Neuronal stem cell (in vitro differentiated cells): ENCODE results near the gene COG6.
A peak's percentile ranks its signal among the peaks of the same experiment; 100 is the strongest.

Experiments used
- DNase-seq: peaks from one replicate; pipeline ENCODE4 v3.0.0-alpha.2; 2013; ENCODE audit warnings: low spot score
- H2AFZ ChIP-seq: one replicate; pipeline ENCODE4 v1.6.1; 2013; ENCODE audit warnings: mild to moderate bottlenecking, low read length, inconsistent platforms
- H2AK5ac ChIP-seq: 2 replicates; pipeline ENCODE4 v1.6.1; 2013; ENCODE audit warnings: low read depth, mild to moderate bottlenecking, inconsistent platforms, low read length, moderate library complexity, mixed read lengths
- H2BK120ac ChIP-seq: 2 replicates; pipeline ENCODE4 v1.6.1; 2013; ENCODE audit warnings: low read depth, mild to moderate bottlenecking, inconsistent platforms, low read length, moderate library complexity, mixed read lengths
- H2BK12ac ChIP-seq: one replicate; pipeline ENCODE4 v1.6.1; 2013; ENCODE audit warnings: low read length, inconsistent platforms
- H2BK15ac ChIP-seq: 2 replicates; pipeline ENCODE4 v1.6.1; 2013; ENCODE audit warnings: mild to moderate bottlenecking, low read length, inconsistent platforms, mixed read lengths
- H2BK5ac ChIP-seq: one replicate; pipeline ENCODE4 v1.6.1; 2013; ENCODE audit warnings: inconsistent platforms, mild to moderate bottlenecking, low read length, moderate library complexity
- H3K14ac ChIP-seq: one replicate; pipeline ENCODE4 v1.6.1; 2013; ENCODE audit warnings: low read length, inconsistent platforms
- H3K18ac ChIP-seq: 2 replicates; pipeline ENCODE4 v1.6.1; 2013; ENCODE audit warnings: low read length, inconsistent platforms
- H3K23ac ChIP-seq: 2 replicates; pipeline ENCODE4 v1.6.1; 2013; ENCODE audit warnings: low read depth, mild to moderate bottlenecking, mixed read lengths, low read length, inconsistent platforms; ENCODE audit not compliant: poor library complexity
- H3K27ac ChIP-seq: replicated peaks from 3 replicates; pipeline ENCODE4 v1.5.1; 2013; ENCODE audit warnings: low read length, inconsistent platforms
- H3K27me3 ChIP-seq, 3 experiments: 2 replicates each; pipeline ENCODE4 v1.6.1; 2013; ENCODE audit warnings: low read length in 3 of 3, mild to moderate bottlenecking in 2 of 3, inconsistent platforms in 1 of 3, low read depth in 1 of 3, mixed read lengths in 1 of 3, moderate library complexity in 1 of 3; ENCODE audit not compliant: control insufficient read depth in 3 of 3, insufficient read depth in 3 of 3
- H3K36me3 ChIP-seq, 2 donors: replicated peaks in 1 of 2; 2 replicates each; pipeline ENCODE4 v1.6.1; 2013; ENCODE audit warnings: low read length in 2 of 2; ENCODE audit not compliant: control insufficient read depth in 2 of 2, insufficient read depth in 2 of 2
- H3K4ac ChIP-seq: 2 replicates; pipeline ENCODE4 v1.6.1; 2013; ENCODE audit warnings: inconsistent platforms, mild to moderate bottlenecking, low read length, moderate library complexity
- H3K4me1 ChIP-seq, 2 donors: 1 replicate in 1 of 2; 2 replicates in 1 of 2; pipeline ENCODE4 v1.6.1; 2013; ENCODE audit warnings: low read length in 2 of 2, low read depth in 1 of 2; ENCODE audit not compliant: control insufficient read depth in 2 of 2, insufficient read depth in 1 of 2
- H3K4me2 ChIP-seq: one replicate; pipeline ENCODE4 v1.6.1; 2013; ENCODE audit warnings: mild to moderate bottlenecking, low read length, inconsistent platforms; ENCODE audit not compliant: insufficient read depth, poor library complexity, severe bottlenecking
- H3K4me3 ChIP-seq, 2 donors: 2 replicates each; pipeline ENCODE4 v1.5.1; 2013; ENCODE audit warnings: low read length in 2 of 2, mild to moderate bottlenecking in 2 of 2, inconsistent platforms in 1 of 2, moderate library complexity in 1 of 2
- H3K79me1 ChIP-seq: one replicate; pipeline ENCODE4 v1.6.1; 2013; ENCODE audit warnings: low read depth, mild to moderate bottlenecking, inconsistent platforms, low read length, moderate library complexity
- H3K9ac ChIP-seq: one replicate; pipeline ENCODE4 v1.6.1; 2013; ENCODE audit warnings: mild to moderate bottlenecking, low read depth, low read length, inconsistent platforms; ENCODE audit not compliant: poor library complexity
- H3K9me3 ChIP-seq, 2 donors: replicated peaks in 1 of 2; 2 replicates each; pipeline versions ENCODE3 to v1.6.1; 2013; ENCODE audit warnings: low read length in 2 of 2, mild to moderate bottlenecking in 2 of 2, inconsistent platforms in 1 of 2, low read depth in 1 of 2, mixed read lengths in 1 of 2, moderate library complexity in 1 of 2; ENCODE audit not compliant: control insufficient read depth in 2 of 2, insufficient read depth in 1 of 2
- H4K8ac ChIP-seq: one replicate; pipeline ENCODE4 v1.6.1; 2013; ENCODE audit warnings: low read depth, mild to moderate bottlenecking, inconsistent platforms, low read length, moderate library complexity
- H4K91ac ChIP-seq: one replicate; pipeline ENCODE4 v1.6.1; 2013; ENCODE audit warnings: low read length, low read depth, mild to moderate bottlenecking, inconsistent platforms; ENCODE audit not compliant: poor library complexity
- whole genome bisulfite sequencing, 2 donors: extraction: QIAGEN DNeasy Blood & Tissue Kit; methylation state at CpG; one replicate each; pipeline ENCODE4 v1.1.7; 2013; ENCODE audit warnings: missing lambda C conversion rate in 2 of 2, mixed read lengths in 1 of 2; ENCODE audit not compliant: insufficient read length in 2 of 2, insufficient replicate concordance in 1 of 2; ENCODE audit errors: extremely low coverage in 2 of 2; 5-methylcytosine and 5-hydroxymethylcytosine counted together

COG6 gene

DNA sequence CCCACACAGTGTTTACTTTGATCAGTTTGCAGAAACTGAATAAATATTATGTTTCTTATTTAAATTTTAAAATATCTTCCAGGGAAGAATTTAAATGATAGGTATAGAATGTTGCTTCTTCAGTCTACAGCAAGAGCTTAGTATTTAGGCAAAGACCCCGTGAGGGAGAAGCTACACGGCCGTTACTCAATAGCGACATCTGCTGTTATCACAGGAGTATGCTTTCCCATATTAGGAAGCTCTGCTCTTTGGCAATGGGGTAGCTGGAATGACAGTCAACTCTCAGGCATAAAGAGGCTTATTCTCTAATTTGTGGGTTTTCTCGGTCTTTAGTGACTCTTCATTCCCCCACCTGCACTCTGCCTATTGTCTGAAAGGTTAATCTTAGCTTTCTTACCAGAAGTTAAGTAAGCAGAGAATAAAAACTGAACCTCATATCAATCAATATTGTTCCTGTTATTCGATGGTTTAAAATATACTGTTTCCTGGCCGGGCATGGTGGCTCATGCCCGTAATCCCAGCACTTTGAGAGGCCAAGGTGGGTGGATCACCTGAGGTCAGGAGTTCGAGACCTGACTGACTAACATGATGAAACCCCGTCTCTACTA, 39.3 kb upstream of the COG6 start:
- H3K27me3 ChIP-seq, result no peaks in the 10 kb centered on the region
- H3K36me3 ChIP-seq, result no peaks in the 10 kb centered on the region
- no peak overlapping the region for H3K9ac ChIP-seq
- no peak overlapping the region for H3K4me2 ChIP-seq
- H2AFZ ChIP-seq, result peak overlapping the region; percentile 73
- no peaks in the 10 kb centered on the region for H3K9me3 ChIP-seq
- no peak overlapping the region for H3K4ac ChIP-seq
- no peak overlapping the region for H2BK5ac ChIP-seq
- no peak overlapping the region for H3K18ac ChIP-seq
- DNase-seq, result peak; percentile 76
- no peak overlapping the region for H4K8ac ChIP-seq
- WGBS, 2 donors, result no CpG with 5 or more reads among the region's 10 CpGs
- no peak overlapping the region for H2AK5ac ChIP-seq
- H4K91ac ChIP-seq, result no peak overlapping the region
- H3K79me1 ChIP-seq, result no peaks in the 10 kb centered on the region
- no peak overlapping the region for H3K23ac ChIP-seq
- no peak overlapping the region for H2BK120ac ChIP-seq
- H3K27ac ChIP-seq, result no peak overlapping the region
- no peak overlapping the region for H2BK15ac ChIP-seq
- H2BK12ac ChIP-seq, result no peak overlapping the region
- H3K14ac ChIP-seq, result no peak overlapping the region
- no peak overlapping the region for H3K4me3 ChIP-seq
- H3K4me1 ChIP-seq, result no peaks in the 10 kb centered on the region

DNA sequence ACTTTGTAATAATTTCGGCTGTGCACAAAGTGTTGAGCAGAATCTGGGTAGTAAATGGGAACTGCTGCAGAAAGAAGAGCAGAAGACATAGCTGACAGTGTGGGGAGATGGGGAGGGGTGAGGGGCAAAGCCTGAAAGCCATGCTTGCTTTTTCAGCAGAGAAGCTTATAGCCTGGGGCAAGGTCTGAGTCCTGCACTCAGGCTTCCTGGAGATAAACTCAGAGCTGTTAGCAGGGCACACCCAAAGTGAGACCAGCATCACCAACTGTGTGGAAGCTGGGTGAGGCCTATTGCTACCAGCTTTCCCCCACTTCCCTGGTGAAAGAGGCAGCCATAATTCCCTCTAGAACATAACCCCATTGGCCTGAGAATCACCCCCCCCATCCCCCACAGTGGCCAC, 36.9 kb upstream of the COG6 start:
- no peak overlapping the region for H2BK120ac ChIP-seq
- H3K4ac ChIP-seq, result no peak overlapping the region
- H3K79me1 ChIP-seq, result no peaks in the 10 kb centered on the region
- no peak overlapping the region for H2BK5ac ChIP-seq
- H3K4me2 ChIP-seq, result no peak overlapping the region
- no peak overlapping the region for H3K27ac ChIP-seq
- no peak overlapping the region for H2BK12ac ChIP-seq
- WGBS, 2 donors, result no CpG with 5 or more reads among the region's 1 CpG
- no peak overlapping the region for H3K14ac ChIP-seq
- no peak overlapping the region for H3K23ac ChIP-seq
- no peak overlapping the region for H4K91ac ChIP-seq
- no peak overlapping the region for H2BK15ac ChIP-seq
- H3K18ac ChIP-seq, result no peak overlapping the region
- H2AFZ ChIP-seq, result no peak overlapping the region
- H4K8ac ChIP-seq, result no peak overlapping the region
- no peaks in the 10 kb centered on the region for H3K27me3 ChIP-seq
- no peak overlapping the region for H2AK5ac ChIP-seq
- DNase-seq, result no peak
- no peaks in the 10 kb centered on the region for H3K9me3 ChIP-seq
- no peak overlapping the region for H3K9ac ChIP-seq
- H3K36me3 ChIP-seq, result no peaks in the 10 kb centered on the region
- no peaks in the 10 kb centered on the region for H3K4me1 ChIP-seq
- H3K4me3 ChIP-seq, result no peak overlapping the region

DNA sequence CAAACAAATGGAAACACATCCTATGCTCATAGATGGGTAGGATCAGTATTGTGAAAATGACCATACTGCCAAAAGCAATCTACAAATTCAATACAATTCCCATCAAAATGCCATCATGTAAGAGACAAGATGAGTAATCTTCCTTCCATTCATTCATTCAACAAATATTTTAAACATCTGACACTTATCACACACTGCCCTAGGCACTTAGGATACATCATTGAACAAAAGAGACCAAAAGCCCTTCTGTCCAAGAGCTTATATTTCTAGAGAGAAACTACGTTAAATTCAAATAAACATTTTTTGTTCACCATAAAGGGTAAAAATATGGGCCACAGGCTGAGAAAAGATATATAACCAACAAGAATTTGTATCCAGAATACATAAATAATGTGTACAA, 32.0 kb upstream of the COG6 start:
- Histone ChIP-seq H3K36me3 (no peaks in the 10 kb centered on the region), H3K4me2 (no peak overlapping the region), H2BK120ac (no peak overlapping the region), H3K4ac (no peak overlapping the region), H2BK12ac (no peak overlapping the region), H3K14ac (no peak overlapping the region), H3K9me3 (no peaks in the 10 kb centered on the region), H2AFZ (no peak overlapping the region), H3K27ac (no peak overlapping the region), H3K79me1 (no peaks in the 10 kb centered on the region), H3K27me3 (no peaks in the 10 kb centered on the region), H4K91ac (no peak overlapping the region), H3K9ac (no peak overlapping the region), H4K8ac (no peak overlapping the region), H2BK15ac (no peak overlapping the region), H3K4me3 (no peak overlapping the region), H3K4me1 (no peaks in the 10 kb centered on the region), H3K23ac (no peak overlapping the region), H2BK5ac (no peak overlapping the region), H2AK5ac (no peak overlapping the region), H3K18ac (no peak overlapping the region)
- WGBS, 2 donors, result no CpG with 5 or more reads among the region's 1 CpG
- DNase-seq, result no peak

DNA sequence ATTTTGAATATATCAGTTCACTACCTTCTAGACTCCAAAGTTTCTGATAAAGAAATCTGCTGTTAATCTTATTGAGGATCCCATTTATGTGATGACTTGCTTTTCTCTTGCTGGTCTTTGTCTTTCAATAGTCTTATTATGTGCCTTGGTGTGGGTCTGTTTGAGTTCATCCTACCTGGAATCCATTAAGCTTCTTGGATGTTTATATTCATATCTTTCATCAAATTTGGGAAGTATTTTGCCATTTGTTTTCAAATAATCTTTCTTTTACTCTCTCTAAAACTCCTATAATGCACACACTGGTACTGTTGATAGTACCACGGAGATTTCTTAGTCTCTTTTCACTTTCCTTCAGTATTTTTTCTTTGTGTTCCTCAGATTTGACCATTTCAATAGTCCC, 24.2 kb upstream of the COG6 start:
- no peak overlapping the region for H3K27ac ChIP-seq
- no peak overlapping the region for H3K23ac ChIP-seq
- peaks cover 2 to 6% of the 10 kb centered on the region in 2 donors for H3K4me1 ChIP-seq
- H3K4ac ChIP-seq, result no peak overlapping the region
- H3K36me3 ChIP-seq, result no peaks in the 10 kb centered on the region
- WGBS, 2 donors, result no CpG with 5 or more reads among the region's 1 CpG
- H3K9me3 ChIP-seq, result peaks cover 0 to 6% of the 10 kb centered on the region in 2 donors
- H3K18ac ChIP-seq, result no peak overlapping the region
- H2AFZ ChIP-seq, result no peak overlapping the region
- no peaks in the 10 kb centered on the region for H3K27me3 ChIP-seq
- no peak overlapping the region for H3K14ac ChIP-seq
- DNase-seq, result no peak
- H2BK12ac ChIP-seq, result no peak overlapping the region
- H4K8ac ChIP-seq, result no peak overlapping the region
- no peak overlapping the region for H2AK5ac ChIP-seq
- no peak overlapping the region for H2BK5ac ChIP-seq
- H2BK120ac ChIP-seq, result no peak overlapping the region
- H3K4me2 ChIP-seq, result no peak overlapping the region
- no peaks in the 10 kb centered on the region for H3K79me1 ChIP-seq
- no peak overlapping the region for H3K9ac ChIP-seq
- no peak overlapping the region for H3K4me3 ChIP-seq
- no peak overlapping the region for H2BK15ac ChIP-seq
- H4K91ac ChIP-seq, result no peak overlapping the region
